Upper lobe of right lung (tissue), 1 donor: Measurements from ENCODE around the gene PCDHGB7. TPM values are rescaled to one million over a fixed set of nuclear protein-coding genes. Genes with fewer than 3 reads are reported as not detected.

ENCODE experiments used
- ATAC-seq: fragments of 200-7000 bp; cut with Tn5 transposase; one replicate; pipeline ENCODE4 v1.9.1; 2020; ENCODE audit warnings: mild to moderate bottlenecking, moderate library complexity
- DNase-seq: peaks from one replicate; pipeline ENCODE4 v3.0.0-alpha.2; 2020
- H3K27ac ChIP-seq: fragments of 200-600 bp; one replicate; pipeline ENCODE4 v1.8.0; 2022
- H3K27me3 ChIP-seq: fragments of 200-600 bp; one replicate; pipeline ENCODE4 v1.8.0; 2022; ENCODE audit warnings: mild to moderate bottlenecking
- H3K36me3 ChIP-seq: fragments of 200-600 bp; one replicate; pipeline ENCODE4 v1.8.0; 2022
- H3K4me1 ChIP-seq: fragments of 200-600 bp; one replicate; pipeline ENCODE4 v1.8.0; 2022
- H3K4me3 ChIP-seq: fragments of 200-600 bp; one replicate; pipeline ENCODE4 v1.8.0; 2022; ENCODE audit warnings: mild to moderate bottlenecking
- H3K9me3 ChIP-seq: fragments of 200-600 bp; one replicate; pipeline ENCODE4 v1.8.0; 2022
- CTCF ChIP-seq: fragments of 200-600 bp; IDR thresholded peaks from one replicate; pipeline ENCODE4 v1.8.0; 2022; ENCODE audit warnings: antibody characterized with exemption
- intact Hi-C: fragments of 100-400 bp; cut with DNase I; formaldehyde crosslinking; loops from one replicate; pipeline ENCODE4 v1.11.0; 2022
- total RNA-seq: library from RNA; stranded (reverse); fragmentation: NEBNext Ultra II Directional; extraction: Animal tissue kit (Norgen Biotek cat#: 25700); gene quantifications from one replicate; pipeline ENCODE4 v1.2.1, GENCODE V29; 2021
- donor health status: DM: no; HTN: yes; CAD: no; lungs with severe emphysema.

PCDHGB7 gene
- total RNA-seq, 1 donor from 2014 or later, result 15.4 TPM

GRCh38 chr5:141439411-141440141 lies 22.1 kb downstream of the PCDHGB7 start:
- intact Hi-C loops, result no loop called here
- Histone ChIP-seq H3K36me3 (no peaks in the 10 kb centered on the region), H3K4me3 (no peak overlapping the region), H3K9me3 (peaks cover 13% of the 10 kb centered on the region), H3K27ac (no peak overlapping the region), H3K27me3 (no peaks in the 10 kb centered on the region), H3K4me1 (no peaks in the 10 kb centered on the region)
- no peak for TF ChIP-seq CTCF
- no peak for ATAC-seq
- no peak for DNase-seq

GRCh38 chr5:141440341-141440740 lies 22.9 kb downstream of the PCDHGB7 start:
- Histone ChIP-seq H3K4me1 (no peaks in the 10 kb centered on the region), H3K9me3 (peaks cover 16% of the 10 kb centered on the region), H3K4me3 (no peak overlapping the region), H3K27me3 (no peaks in the 10 kb centered on the region), H3K27ac (no peak overlapping the region), H3K36me3 (no peaks in the 10 kb centered on the region)
- no peak for TF ChIP-seq CTCF
- intact Hi-C loops, result no loop called here
- no peak for DNase-seq
- ATAC-seq, result no peak

DNA sequence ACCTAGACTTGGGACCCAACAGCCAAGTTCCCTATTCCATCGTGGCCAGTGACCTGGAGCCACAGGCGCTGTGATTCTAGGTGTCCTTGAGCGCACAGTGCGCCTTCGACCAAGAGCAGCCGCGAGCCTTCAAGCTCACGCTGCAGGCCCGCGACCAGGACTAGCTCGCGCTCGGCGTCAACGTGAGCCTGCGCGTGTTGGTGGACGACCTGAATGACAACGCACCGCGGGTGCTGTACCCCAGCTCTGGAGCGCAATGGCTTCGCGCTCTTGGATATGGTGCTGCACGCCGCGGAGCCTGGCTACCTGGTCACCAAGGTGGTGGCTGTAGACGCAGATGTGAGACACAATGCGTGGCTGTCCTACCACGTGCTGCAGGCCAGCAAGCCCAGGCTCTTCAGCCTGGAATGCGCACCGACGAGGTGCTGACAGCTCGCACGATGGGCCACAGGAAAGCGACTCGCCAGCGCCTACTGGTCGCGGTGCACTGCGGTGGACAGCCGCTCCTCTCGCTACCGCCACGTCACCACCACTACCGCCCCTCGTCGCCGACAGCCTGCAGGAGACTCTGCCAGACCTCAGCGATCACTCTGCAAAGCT lies 24.2 kb downstream of the PCDHGB7 start:
- peaks cover 19% of the 10 kb centered on the region for H3K9me3 ChIP-seq
- intact Hi-C loops, result no loop called here
- TF ChIP-seq CTCF, result no peak

DNA sequence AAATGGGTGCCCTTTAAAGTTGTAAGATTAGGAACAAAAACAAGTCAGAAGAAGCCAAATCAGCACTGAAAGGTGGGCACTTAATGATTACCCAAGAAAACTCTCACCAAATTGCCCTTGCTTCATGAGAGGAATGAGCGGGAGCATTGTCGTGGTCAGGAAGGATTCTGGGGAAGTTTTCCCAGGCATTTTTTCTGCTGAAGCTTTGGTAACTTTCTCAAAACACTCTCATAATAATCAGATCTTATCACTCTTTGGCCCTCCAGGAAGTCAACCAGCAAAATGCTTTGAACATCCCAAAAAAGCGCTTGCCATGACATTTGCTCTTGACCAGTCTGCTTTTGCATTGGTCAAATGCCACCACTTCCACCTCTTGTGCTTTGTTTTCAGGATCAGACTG lies 47.9 kb downstream of the PCDHGB7 start:
- Histone ChIP-seq H3K36me3 (no peaks in the 10 kb centered on the region), H3K27ac (no peak overlapping the region), H3K4me1 (no peaks in the 10 kb centered on the region), H3K9me3 (no peaks in the 10 kb centered on the region), H3K27me3 (no peaks in the 10 kb centered on the region), H3K4me3 (no peak overlapping the region)
- ATAC-seq (no peak), DNase-seq (no peak)
- intact Hi-C loops, result no loop called here
- TF ChIP-seq CTCF, result no peak

More for the DNA sequence above, 24.2 kb downstream of the PCDHGB7 start:
- no peak overlapping the region for H3K27ac ChIP-seq
- H3K36me3 ChIP-seq, result no peaks in the 10 kb centered on the region
- no peaks in the 10 kb centered on the region for H3K4me1 ChIP-seq
- no peaks in the 10 kb centered on the region for H3K27me3 ChIP-seq
- ATAC-seq, result no peak
- H3K4me3 ChIP-seq, result no peak overlapping the region
- no peak for DNase-seq

Other genes with a start within 250 kb of the PCDHGB7 start
- gene PCDHB7, start 245.0 kb upstream of the PCDHGB7 start, total RNA-seq, result 2.8 TPM
- 2.4 TPM for gene PCDHB8, start 239.9 kb upstream of the PCDHGB7 start, total RNA-seq
- 4.1 TPM for gene PCDHB16, start 235.3 kb upstream of the PCDHGB7 start, total RNA-seq
- 2.5 TPM for gene PCDHB9, start 230.5 kb upstream of the PCDHGB7 start, total RNA-seq
- gene PCDHB10, start 225.3 kb upstream of the PCDHGB7 start, total RNA-seq, result 2.1 TPM
- 2.0 TPM for gene PCDHB11, start 218.1 kb upstream of the PCDHGB7 start, total RNA-seq
- 2.8 TPM for gene PCDHB12, start 209.0 kb upstream of the PCDHGB7 start, total RNA-seq
- gene PCDHB13, start 203.8 kb upstream of the PCDHGB7 start, total RNA-seq, result 3.2 TPM
- 3.0 TPM for gene PCDHB14, start 194.3 kb upstream of the PCDHGB7 start, total RNA-seq
- 2.5 TPM for gene PCDHB15, start 172.3 kb upstream of the PCDHGB7 start, total RNA-seq
- 0.64 TPM for gene SLC25A2, start 113.6 kb upstream of the PCDHGB7 start, total RNA-seq
- gene TAF7, start 96.9 kb upstream of the PCDHGB7 start, total RNA-seq, result 60.4 TPM
- gene PCDHGA1, start 87.2 kb upstream of the PCDHGB7 start, total RNA-seq, result 0.46 TPM
- 2.5 TPM for gene PCDHGA2, start 78.9 kb upstream of the PCDHGB7 start, total RNA-seq
- 1.7 TPM for gene PCDHGA3, start 73.8 kb upstream of the PCDHGB7 start, total RNA-seq
- 2.0 TPM for gene PCDHGB1, start 67.6 kb upstream of the PCDHGB7 start, total RNA-seq
- gene PCDHGA4, start 62.7 kb upstream of the PCDHGB7 start, total RNA-seq, result 3.9 TPM
- 3.8 TPM for gene PCDHGB2, start 57.7 kb upstream of the PCDHGB7 start, total RNA-seq
- 3.5 TPM for gene PCDHGA5, start 53.5 kb upstream of the PCDHGB7 start, total RNA-seq
- 2.6 TPM for gene PCDHGB3, start 47.4 kb upstream of the PCDHGB7 start, total RNA-seq
- 3.9 TPM for gene PCDHGA6, start 43.8 kb upstream of the PCDHGB7 start, total RNA-seq
- gene PCDHGA7, start 34.9 kb upstream of the PCDHGB7 start, total RNA-seq, result 2.5 TPM
- 4.2 TPM for gene PCDHGB4, start 30.0 kb upstream of the PCDHGB7 start, total RNA-seq
- gene PCDHGA8, start 25.0 kb upstream of the PCDHGB7 start, total RNA-seq, result 1.2 TPM
- 11.0 TPM for gene PCDHGB5, start 19.7 kb upstream of the PCDHGB7 start, total RNA-seq
- 5.4 TPM for gene PCDHGA9, start 14.9 kb upstream of the PCDHGB7 start, total RNA-seq
- gene PCDHGB6, start 9.7 kb upstream of the PCDHGB7 start, total RNA-seq, result 7.5 TPM
- gene PCDHGA10, start 4.7 kb upstream of the PCDHGB7 start, total RNA-seq, result 6.2 TPM
- 2.6 TPM for gene PCDHGA11, start 3.4 kb downstream of the PCDHGB7 start, total RNA-seq
- 7.6 TPM for gene PCDHGA12, start 12.8 kb downstream of the PCDHGB7 start, total RNA-seq
- gene PCDHGC3, start 58.3 kb downstream of the PCDHGB7 start, total RNA-seq, result 109 TPM
- gene PCDHGC4, start 67.4 kb downstream of the PCDHGB7 start, total RNA-seq, result 1.8 TPM
- gene PCDHGC5, start 71.4 kb downstream of the PCDHGB7 start, total RNA-seq, result 1.4 TPM
- gene DIAPH1, start 201.3 kb downstream of the PCDHGB7 start, total RNA-seq, result 118 TPM
- gene HDAC3, start 219.2 kb downstream of the PCDHGB7 start, total RNA-seq, result 42.1 TPM
- 6.1 TPM for gene RELL2, start 219.3 kb downstream of the PCDHGB7 start, total RNA-seq
- 13.6 TPM for gene FCHSD1, start 233.7 kb downstream of the PCDHGB7 start, total RNA-seq